SHP77 (cell line): ENCODE results near the gene JPH4.

Experiments used
- DNase-seq, 2 experiments: peaks; one replicate each; lab custom pipeline; 2025; lab: John Stamatoyannopoulos, UW

The JPH4 gene

DNA sequence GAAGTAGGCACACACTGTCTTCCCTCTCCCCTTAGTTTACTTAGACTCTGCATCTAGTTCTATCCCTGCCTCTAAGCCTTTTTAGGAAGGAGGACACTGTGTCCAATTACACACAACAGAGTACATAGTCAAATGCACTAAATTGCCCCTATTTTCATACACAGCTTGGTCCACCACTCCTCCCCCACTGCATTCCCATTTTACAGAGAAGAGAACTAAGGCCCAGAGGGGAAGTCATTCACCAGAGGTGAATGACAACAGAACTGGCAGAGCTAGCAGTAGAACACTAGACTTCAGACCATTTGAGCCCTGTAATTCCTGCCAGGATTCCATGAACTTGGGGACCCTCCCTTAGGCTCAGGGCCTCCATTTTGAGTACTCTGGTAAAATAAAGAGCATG is 1.1 kb upstream of the JPH4 start:
- no peak for DNase-seq

DNA sequence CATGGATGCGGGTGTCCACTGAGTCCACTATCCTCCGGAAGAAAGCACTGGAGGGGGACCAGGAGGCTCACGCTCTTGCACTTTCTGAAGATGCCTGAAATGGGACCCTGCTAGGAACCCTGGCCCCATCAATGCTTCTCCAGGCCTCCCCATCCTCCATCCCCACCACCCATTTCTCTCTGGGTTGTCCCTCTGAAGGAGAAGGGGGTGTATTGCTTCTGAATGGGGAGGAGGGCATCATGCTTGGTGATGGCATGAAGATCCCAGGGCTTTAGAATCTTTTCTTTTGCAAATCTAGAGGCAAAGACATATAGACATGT is 681 bp upstream of the JPH4 start:
- DNase-seq: no peak

DNA sequence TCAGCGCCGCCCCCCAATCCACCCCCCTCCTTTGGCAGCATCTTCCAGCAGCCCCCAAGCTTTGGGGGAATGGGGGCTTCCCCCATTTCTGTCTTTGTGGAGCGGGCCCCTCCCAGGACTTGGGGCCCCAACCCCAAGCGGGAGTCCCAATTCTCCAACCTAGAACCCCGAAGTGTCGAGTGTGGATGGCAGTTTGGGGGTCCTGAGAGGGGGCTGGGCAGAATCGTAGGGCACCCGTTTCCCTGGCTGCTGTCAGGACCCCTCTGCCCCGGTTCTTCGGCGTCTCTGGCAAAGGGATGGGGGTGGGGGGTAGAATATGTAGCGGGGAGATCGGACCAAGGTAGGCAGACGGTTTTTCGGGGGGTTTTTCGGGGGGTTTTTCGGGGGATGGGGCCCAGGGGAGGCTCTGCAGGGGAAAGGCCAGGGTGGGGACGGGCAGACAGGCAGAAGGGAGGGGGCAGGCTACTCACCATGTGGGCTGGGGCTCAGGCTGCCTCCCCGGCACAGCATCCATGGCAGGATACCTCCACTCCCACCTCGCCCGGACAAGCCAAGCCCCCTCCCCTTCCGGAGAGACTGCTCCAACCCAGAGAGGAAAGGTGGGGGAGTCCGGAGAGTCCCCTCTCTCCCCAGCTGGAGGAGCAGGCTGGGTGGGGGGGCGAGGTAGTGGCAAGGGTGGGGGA is 739 bp downstream of the JPH4 start:
- DNase-seq: no peak

DNA sequence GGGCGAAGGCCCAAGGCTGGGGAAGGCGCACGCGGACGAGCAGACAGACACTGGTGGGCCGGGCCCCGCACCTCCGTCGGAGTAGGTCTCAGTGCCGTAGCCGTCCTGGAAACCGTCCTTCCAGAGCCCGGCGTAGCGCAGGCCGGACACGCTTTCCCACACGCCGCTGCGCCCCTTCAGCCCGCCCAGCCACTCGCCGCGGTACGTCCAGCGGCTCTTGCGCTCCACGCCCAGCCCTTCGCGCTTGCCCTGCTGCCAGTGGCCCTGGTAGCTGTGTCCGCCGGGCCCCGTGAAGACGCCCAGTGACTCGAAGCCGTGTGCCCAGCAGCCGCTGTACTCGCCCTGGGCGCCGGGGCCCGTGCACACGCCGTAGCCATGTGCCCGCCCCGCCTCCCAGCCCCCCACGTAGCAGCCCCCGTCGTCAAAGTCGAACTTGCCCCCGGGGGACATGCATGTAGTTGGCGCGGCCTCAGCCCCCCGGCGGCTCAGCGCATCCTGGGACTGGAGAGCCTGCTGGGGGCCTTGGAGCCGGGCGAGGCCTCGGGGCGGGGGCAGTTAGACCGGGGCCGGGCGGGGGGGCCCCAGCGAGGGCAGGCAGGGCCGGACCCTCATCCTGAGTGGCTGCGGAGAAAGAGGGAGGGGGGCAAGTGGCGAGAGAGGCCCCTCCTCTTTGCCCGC is 1.4 kb downstream of the JPH4 start:
- no peak for DNase-seq

DNA sequence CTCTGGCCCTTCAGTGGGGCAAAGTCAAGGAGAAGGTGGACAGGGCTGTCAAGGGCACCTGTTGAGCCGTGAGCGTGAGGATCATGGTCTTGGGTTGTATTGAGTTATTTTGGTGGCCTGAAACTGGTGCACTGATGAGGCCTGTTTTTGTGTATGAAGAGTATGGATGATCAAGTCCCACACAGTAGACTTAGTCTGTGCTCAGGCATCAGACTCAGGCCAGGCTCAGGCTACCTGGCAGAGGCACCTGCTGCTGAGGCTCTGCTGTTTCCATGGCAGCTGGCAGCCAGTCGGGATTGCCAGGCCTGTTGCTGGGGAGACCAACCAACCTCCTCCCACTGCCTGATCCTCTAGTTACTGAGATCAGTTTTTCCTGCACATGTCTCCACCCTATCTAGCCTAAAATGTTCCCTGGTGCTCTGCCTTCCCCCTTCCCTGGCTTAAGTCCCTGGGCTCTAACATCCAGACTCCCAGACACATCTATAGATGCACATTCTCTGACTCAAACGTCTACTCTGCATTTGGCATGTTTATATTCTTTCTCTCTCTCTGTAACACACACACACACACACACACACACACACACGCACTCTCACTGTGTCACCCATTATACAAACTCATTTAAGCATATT is 5.1 kb downstream of the JPH4 start:
- DNase-seq: peak in 1 of 2 experiments; percentile 37

DNA sequence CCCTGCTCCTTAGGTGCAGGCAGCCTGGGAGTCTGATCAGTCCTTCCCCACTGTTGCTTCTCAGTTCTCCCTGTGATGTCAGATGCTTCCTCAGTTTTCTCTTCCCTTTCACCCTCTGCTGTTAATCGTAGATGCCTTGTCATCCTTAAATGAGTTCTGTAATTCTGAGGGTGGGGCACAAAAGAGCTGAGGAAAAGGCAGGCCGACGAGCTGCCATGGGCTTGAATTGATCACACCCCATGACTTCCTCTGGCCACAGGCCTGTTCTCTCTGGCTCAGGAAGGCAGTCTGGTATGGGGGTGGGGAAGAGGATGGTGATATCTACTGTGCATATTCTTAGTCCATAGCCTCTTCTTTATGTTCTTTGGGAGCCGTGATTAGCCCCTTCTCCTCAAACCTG is 5.8 kb downstream of the JPH4 start:
- no peak for DNase-seq

DNA sequence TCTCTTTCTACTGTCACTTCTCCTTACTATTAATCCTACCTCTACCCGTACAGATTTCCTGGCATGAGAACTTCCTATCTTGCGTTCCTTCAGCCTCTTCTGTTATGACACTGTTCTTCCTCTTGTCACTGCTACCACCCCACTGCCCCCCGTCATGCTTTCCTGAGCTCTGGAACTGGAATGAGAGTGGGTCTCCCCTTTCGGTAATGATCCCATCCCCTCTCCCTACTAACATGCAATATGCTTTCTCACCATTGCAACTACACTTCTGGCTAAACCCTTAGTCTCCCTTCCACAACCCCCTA is 6.1 kb downstream of the JPH4 start:
- DNase-seq: no peak

DNA sequence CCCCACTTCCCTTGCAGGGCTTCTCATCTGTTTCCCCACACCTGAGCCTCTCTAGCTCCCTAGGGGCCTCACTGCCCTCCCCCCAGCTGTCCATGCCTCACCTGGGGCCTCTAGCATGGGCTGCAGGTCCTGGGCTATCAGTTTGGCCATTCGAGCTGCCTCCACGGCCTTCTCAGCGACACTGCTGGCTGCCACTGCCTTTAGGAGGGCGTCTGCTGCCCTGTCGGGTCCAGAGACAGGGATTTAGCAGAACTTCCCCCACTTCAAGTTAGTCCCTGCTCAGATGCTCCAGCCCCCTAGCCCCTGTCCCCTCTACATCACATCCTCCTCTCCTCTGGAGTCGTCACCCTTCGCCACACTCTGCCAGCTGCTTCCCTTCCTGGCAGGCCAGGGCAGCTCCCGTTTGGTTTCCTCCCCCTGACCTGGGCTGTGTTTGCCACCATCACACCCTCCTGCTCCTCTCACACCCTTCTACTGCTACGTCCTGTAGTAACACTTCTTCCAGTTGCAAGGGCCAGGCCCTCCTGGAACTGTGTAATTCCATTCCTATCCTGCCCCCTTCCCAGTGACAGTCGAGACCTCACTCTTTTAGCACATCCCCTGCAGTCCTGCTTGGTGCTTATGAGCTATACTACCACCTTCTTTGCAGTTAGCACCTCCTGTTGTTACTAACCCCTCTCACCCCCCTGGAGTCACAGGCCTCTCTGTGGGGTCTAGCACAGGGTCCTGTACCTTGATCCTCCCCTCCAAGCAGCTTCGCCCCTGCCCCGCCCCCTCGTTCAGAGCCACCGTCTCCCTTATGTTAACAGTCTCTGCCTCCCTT is 6.7 kb downstream of the JPH4 start:
- peak in 1 of 2 experiments; percentile 15 for DNase-seq

DNA sequence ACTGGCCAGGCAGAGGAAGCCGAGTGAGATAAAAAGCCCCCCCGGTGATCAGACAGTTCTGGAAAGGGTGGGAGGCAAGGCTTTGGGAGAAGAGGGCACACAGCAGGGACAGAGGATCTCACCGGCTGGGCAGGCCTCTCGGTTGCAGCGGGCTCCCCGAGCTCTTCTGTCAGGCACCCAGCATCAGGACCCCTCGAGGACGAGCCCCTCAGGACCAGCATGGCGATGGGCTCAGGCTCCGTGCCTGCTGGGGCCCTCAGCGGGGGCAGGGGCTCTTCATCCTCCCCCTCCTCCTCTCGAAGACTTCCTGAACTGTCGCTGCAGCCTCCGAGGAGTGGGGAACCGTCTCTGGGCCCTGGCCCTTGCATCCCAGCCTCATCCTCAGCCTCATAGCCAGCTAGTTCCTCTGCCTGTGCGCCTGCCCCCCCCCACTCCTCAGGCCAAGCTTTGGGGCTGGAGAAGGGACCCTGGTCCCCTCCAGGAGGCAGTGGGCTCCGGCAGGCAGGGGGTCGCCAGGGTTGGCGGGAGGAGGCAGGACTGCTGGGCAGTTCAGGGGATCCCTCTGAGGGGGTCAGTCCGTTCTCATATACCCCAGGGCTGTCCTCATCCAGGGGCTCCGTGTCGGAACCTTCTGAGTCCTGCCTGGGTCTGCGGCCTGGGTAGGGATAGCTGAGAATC is 7.6 kb downstream of the JPH4 start:
- no peak for DNase-seq

DNA sequence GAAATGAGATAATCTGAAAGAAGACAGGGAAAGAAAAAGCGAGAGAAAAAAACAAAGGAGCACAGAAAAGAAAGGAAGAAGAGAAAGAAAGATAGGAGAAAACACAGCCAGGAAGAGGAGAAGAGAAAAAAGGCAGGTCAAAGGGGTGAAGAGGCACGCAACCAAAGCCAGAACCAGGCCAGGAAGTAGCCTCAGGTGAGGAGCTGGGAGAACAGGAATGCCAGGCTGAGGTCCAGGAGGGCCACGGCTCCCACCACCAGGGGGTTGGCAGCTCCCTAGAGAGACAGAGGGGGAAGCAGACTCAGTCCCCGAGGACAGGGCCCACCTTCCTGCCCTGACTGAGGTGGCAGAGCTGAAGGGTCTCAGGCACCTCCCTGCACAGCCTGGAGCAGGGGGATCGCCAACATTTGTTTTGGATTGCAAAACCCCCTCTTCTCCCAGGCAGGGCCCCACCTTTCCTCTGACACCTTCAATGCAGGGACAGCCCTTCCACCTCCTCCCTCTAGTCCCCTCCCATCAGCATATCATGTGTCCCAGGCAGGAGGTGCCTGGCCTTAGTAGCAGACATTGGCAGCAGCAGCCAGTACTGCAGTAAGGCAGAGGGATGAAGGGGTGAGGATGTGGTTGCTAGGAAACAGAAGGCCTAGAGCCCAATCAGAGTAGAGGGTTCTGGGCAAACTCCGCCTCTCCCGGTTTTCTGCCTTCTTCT is 9.0 kb downstream of the JPH4 start:
- peak in 1 of 2 experiments; percentile 23 for DNase-seq

DNA sequence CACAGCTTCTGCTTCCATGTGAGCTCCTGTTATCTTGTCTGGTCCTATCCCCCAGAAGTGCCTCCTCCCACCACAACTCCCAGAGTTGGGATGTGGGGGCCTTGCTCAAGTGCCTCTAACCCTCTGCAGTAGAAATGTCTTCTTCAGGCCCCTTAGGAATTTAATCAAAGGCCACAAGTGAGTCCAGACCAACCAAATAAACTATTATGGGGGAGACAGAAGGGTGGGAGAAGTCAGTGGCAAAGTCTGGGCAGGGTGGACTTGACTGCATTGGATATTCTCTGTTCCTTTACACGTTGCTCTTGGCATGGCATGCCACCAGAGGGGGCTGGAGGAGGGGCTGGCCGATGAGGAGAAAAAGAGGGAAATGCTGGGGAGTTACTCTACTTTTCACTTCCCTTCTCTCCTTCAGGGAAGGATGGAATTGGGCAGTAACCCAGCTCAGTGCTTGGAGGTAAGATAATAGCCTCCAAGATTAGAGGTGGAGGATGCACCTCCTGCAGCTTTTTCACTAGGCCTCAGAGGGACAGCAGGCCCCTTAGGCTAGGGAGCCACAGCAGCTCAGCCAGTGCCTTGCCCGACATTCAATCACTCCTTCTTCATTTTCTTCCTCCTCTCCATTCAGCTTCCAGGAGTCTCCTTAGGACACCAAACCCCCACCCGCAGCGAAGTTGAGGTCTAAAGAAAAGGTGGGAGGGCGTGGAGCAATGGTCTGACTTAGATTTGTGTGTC is 9.8 kb downstream of the JPH4 start:
- peak; percentile 34 to 66 for DNase-seq

DNA sequence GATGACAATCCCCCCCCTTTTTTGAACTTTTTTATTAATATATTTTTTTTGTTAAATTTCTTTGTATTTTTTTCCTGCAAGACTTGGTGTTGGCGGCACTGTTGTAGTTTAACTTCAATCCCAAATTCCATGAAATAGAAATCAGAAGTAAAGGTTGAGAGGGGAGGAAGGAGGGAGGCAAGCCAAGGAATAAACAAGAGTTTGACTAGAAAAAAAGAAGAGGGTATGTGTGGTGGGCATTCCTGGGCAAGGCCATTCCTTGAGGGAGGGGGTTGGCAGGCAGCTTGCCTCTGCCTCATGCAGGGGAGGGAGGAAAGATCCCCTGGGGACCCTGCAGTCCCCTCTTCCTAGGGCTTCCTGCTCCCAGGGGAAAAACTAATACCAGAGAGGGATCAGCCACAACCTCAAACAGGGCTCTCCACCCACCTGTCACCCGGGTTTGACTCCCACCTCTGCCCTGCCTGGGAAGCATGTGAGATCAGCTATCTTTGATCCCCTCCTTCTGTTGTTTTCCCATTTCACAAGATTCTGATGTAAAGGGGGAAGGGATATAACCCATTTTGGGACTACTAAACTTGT is 10.5 kb downstream of the JPH4 start:
- DNase-seq: no peak

DNA sequence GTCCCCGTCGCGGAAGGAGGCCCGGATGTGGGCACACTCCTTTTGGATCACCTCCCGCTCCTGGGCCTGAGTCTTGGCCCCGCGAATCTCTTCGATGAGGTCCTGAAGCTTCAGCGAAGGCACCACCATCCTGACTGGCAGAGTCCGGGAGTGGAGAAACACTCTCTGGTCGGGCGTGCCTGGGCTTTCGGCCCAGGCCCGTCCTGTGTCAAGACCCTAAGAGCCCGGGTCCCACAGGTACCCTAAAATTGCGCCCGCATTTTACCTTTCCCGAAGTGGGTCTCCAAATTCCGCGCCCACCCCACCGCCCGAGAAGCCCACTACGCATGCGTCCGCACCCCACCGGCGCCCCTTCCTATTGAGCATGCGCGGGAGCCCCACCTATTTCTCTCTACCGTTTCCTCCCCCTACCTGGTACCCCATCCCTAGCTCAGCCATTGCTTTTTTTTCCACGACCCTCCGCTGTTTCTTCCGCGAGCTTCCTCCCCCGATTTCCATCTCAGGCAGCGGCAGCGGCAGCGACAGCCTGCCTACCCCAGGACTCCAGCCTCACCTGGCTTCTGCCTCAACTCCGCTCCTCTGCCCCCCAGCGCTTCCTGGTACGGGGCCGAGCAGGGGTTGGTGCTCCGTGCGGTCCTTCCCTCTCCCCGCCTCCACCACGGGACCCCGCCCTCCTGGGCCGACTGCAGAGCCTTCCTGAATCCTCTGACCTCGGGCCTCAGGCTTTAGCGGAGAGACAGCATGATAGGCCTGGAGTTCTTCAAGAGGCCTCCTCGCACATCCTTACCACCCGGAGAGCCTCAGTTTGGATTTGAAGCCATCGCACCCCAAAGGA is 11.2 kb downstream of the JPH4 start, which contains the start of gene AP1G2:
AP1G2 (minus strand) TSS at position 606 of the 835 bp plus-strand sequence; CDS start at position 129, 477 bp downstream.
- DNase-seq: peak; percentile 84 to 94

DNA sequence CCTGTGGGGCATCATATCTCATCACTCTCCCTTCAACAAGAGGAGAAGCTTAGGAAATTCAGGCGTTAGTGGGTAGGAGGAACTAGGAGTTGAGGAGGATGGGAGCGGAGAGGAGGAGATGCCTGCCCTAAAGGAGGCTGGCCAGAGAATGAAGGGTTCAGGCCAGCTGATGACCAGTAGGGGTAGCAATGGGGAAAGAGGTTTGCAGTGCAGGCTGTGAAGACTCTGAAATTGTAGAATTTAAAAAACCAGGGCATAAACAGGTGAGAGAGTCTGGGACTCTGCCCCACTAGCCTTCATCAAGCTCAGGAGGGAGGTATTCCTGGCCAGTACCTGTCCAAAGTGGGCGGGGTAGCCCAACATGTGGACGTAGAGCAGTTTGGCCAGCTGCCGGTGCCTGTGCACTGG is 11.8 kb downstream of the JPH4 start:
- DNase-seq: peak in 1 of 2 experiments; percentile 21

DNA sequence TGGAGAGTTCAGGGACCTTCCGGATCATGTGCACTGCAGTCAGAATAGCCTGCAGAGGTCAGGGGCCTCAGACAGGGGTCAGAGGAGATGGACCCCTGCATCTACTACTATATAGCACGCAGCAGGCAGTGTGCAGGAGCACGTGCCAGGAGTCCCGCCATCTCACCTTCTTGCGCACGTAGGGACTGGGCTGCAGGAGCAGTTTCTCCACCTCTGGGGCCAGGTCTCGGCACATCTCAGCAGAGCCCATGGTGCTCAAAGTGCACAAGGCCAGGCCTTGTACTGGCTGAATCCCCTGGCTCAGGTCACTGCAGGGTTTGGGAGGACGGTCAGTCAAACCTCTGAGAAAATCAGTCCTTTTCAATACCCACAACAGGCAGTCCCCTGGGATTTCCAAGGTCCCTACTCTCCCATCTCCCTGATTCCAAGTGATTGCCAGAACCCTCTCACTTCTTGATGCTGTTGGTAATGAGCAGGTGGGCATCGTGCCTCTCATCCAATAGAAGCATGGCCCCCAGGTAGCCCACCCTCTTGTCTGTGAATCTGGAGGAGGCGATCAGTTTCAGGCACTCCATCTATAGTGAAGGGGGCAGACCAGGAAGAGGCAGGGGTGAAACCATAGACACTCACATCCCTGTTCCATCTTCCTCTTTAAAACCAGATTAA is 12.3 kb downstream of the JPH4 start:
- no peak for DNase-seq

DNA sequence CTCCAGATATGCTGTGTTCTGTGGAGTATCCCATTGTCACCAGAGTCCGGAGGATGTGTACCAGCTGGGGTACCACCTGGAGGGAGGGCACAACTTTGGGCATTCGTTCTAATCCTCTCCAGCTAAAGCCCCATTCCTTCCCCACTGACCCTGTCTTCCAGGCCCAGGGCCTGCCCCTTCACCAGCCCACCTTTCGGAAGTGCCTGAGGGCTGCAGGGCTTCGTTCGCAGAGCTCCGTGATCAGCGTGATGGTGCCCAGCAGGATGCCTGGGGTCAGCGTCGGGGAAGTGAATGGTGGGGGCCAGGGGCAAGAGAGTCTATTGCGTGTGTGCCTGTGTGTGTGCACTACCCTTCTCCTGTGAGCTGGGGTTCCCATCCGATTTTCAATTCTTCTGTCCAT is 13.0 kb downstream of the JPH4 start:
- DNase-seq: no peak

DNA sequence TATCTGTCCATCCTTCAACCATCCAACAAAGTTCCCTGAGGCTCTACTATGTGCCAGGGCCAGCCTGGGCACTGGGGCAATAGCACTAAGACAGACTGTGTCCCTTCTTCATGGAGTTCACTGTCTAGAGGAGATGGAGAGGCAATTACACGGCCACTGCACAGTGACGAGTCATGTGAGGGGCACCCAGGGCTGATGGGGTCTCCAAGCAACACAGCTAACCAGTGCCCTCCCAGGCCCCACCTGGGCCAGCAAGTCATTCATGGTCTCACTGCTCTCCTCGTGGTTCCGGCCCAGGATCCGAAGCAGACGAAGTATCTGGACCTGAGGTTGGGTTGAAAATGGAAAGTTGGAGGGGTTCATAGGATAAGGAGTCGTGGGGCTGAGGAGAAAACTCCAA is 13.7 kb downstream of the JPH4 start:
- no peak for DNase-seq

DNA sequence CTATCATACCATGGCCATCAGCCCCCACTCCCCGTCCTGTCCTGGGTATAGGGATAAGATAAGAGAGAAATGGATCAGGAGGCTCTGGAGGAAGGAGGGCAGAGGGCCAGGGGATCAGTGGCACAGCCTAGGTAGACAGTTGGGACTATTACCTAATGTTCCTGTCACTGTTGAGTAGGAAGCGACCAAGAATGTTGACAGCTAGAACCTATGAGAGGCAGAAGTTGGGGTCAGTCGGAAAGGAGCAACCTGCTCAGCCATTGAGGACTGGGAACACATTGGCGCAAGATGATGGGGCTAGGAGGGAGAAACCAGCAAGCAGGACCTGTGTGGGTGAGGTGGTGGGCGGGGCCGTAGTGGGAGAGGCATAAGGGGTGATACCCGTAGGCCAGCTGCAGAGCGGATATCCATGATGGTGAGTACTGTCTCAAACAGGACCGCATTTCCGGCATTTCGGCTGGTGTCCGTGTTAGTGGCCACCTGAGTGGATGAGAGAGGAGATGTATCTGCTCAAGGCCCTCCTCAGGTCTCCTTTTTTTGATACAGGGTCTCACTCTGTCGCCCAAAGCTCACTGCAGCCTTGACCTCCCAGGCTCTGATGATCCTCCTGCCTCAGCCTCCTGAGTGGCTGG is 14.3 kb downstream of the JPH4 start:
- no peak for DNase-seq
